Measurements from ENCODE around the gene GRM7.

Gene GRM7

GRCh38 chr3:7737263-7737662 is 876.3 kb downstream of the GRM7 start:
- DNase-seq (ENCODE audit: extremely low read depth, low read depth): no peak

GRCh38 chr3:7739754-7740153 is 878.8 kb downstream of the GRM7 start:
- TF ChIP-seq CTCF (IDR thresholded peaks at IDR 0.05; ENCODE audit: low read depth, low read length): no peak
- no peak for DNase-seq (ENCODE audit: extremely low read depth, low read depth)

More at GRCh38 chr3:7737263-7737662, 876.3 kb downstream of the GRM7 start:
- TF ChIP-seq CTCF (IDR thresholded peaks at IDR 0.05; ENCODE audit: low read depth, low read length): no peak

DNA sequence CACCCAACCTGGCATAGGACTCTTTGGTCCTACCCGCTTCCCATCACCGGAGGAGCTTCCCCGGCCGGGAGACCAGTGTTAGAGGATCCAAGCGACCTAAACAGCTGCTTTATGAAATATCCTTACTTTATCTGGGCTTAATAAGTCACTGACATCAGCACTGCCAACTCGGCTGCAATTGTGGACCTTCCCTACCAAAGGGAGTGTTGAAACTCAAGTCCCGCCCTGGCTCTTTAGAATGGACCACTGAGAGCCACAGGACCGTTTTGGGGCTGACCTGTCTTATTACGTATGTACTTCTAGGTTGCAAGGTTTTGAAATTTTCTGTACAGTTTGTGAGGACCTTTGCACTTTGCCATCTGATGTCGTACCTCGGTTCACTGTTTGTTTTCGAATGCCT is 879.5 kb downstream of the GRM7 start:
- no peak for TF ChIP-seq CTCF (IDR thresholded peaks at IDR 0.05; ENCODE audit: low read depth, low read length)
- DNase-seq (ENCODE audit: extremely low read depth, low read depth): no peak

DNA sequence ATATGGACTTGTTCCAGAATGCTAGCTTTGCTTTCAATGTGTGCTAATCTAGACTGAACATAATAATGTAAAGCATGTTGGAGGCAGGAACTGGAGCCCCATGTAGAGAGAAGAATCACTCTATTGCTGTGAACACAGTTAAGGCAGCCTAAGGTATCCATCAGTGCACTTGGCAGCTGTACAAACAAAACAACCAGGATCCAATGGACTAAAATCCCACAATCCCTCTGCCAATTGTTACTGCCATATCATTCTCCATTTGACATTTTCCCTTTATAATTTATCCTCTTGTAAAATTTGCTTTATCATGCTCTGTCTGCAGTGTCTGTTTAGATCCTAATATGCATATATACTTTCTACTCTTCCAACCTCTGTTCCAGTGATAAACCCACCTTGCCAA is 883.9 kb downstream of the GRM7 start:
- DNase-seq (ENCODE audit: extremely low read depth, low read depth): no peak
- TF ChIP-seq CTCF (IDR thresholded peaks at IDR 0.05; ENCODE audit: low read depth, low read length): no peak

DNA sequence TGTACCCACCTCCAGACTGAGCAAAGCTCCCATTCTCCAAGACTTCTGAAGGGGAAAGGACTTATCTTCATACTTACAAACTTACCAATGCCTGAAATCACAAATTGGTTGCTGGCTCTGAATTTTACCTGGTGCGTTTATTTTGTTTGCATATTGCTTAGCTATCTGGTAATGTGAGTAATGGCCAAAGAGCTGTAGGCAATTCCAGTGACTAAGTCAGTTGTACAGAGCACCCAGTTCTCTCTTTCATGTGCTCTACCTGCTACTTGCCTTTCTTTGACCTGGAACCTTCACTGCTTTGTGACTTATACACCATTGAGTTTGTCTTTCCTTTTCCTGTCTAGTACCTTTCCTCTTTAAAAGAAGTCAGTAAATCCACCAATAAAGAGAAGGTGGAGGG is 884.8 kb downstream of the GRM7 start:
- no peak for TF ChIP-seq CTCF (IDR thresholded peaks at IDR 0.05; ENCODE audit: low read depth, low read length)
- DNase-seq (ENCODE audit: extremely low read depth, low read depth): no peak

- no peak for TF ChIP-seq CTCF (IDR thresholded peaks at IDR 0.05; ENCODE audit: low read depth, low read length)
- no peak for DNase-seq (ENCODE audit: extremely low read depth, low read depth)
These were observed 889.2 kb downstream of the GRM7 start for GRCh38 chr3:7749931-7750695.

DNA sequence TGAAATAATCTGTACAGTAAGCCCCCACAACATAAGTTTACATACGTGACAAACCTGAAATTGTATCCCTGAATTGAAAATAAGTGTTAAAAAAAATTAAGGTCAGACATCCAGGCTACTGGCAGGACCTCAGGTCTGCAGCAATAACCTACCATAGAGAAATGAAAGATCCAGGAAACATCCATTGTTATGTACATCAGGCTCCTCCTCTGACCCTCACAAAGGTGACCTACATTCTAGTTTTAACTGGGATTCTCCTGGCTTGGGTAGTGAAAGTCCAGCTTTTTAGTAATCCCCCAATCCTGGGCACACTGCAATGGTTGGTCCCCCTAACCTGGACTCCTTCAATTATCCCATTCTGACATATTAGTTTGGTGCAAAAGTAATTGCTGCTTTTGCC is 891.1 kb downstream of the GRM7 start:
- no peak for DNase-seq (ENCODE audit: extremely low read depth, low read depth)
- TF ChIP-seq CTCF (IDR thresholded peaks at IDR 0.05; ENCODE audit: low read depth, low read length): no peak

All from AG09319 (cell line).